GM18867 (cell line): ENCODE data around the gene RBL2.
"Not testable (repeated sequence)": the region's sequence is repeated elsewhere in the genome, so short reads cannot be mapped to it uniquely, and the experiment has no call there.

ENCODE experiments used
- ATAC-seq: cut with Tn5 transposase; IDR thresholded peaks from one replicate; pipeline ENCODE4 v1.9.1; 2021; ENCODE audit warnings: mild to moderate bottlenecking, moderate library complexity; ENCODE audit not compliant: unreplicated experiment

RBL2 gene

GRCh38 chr16:53529513-53529912, 95.2 kb downstream of the RBL2 start:
- no peak for ATAC-seq

DNA sequence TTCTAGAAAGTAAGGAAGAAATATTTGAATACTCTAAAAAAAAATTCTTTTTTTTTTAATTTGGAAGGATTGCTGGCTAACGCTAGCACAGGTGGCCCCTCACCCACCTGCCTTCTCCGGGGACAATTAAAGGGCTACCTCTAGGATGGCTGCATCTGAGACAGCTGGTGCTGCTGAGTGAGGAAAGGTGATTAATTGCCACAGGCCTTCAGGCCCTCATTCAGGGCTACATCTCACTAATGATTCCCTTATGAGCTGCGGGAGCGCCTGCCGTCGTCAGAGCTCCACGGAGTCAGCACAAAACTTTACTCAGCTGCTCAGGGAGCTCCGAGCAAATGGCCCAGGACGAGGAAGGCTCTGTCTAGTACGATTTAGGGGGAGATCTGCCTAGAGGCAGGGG, 95.8 kb downstream of the RBL2 start:
- no peak for ATAC-seq

GRCh38 chr16:53530741-53531140, 96.5 kb downstream of the RBL2 start:
- no peak for ATAC-seq

DNA sequence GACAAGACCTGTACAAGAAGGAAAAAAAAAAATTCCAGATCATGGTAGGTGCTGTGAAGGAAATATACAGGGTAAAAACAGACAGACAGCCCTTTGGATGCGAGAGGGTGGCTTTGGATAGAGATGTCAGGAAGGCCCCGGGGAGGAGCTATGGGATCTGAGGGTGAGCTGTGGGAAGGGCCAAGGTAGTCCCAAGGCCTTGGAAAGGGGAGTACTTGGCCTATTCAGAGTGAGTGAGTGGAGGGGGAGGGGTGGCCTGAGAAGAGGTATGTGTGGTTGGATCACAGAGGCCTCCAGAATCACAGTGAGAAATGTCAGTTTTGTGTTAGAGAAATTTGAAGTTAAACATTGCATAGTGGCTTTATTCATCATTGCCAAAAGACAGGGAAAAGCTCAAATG, 99.9 kb downstream of the RBL2 start:
- no peak for ATAC-seq

- no peak for ATAC-seq
Measured at GRCh38 chr16:53537626-53538025, 103.4 kb downstream of the RBL2 start.

DNA sequence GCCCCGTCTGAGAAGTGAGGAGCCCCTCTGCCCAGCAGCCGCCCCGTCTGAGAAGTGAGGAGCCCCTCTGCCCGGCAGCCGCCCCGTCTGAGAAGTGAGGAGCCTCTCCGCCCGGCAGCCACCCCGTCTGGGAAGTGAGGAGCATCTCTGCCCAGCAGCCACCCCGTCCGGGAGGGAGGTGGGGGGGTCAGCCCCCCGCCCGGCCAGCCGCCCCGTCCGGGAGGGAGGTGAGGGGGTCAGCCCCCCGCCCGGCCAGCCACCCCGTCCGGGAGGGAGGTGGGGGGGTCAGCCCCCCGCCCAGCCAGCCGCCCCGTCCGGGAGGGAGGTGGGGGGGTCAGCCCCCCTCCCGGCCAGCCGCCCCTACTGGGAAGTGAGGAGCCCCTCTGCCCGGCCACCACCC, 105.1 kb downstream of the RBL2 start:
- not testable (repeated sequence) for ATAC-seq

DNA sequence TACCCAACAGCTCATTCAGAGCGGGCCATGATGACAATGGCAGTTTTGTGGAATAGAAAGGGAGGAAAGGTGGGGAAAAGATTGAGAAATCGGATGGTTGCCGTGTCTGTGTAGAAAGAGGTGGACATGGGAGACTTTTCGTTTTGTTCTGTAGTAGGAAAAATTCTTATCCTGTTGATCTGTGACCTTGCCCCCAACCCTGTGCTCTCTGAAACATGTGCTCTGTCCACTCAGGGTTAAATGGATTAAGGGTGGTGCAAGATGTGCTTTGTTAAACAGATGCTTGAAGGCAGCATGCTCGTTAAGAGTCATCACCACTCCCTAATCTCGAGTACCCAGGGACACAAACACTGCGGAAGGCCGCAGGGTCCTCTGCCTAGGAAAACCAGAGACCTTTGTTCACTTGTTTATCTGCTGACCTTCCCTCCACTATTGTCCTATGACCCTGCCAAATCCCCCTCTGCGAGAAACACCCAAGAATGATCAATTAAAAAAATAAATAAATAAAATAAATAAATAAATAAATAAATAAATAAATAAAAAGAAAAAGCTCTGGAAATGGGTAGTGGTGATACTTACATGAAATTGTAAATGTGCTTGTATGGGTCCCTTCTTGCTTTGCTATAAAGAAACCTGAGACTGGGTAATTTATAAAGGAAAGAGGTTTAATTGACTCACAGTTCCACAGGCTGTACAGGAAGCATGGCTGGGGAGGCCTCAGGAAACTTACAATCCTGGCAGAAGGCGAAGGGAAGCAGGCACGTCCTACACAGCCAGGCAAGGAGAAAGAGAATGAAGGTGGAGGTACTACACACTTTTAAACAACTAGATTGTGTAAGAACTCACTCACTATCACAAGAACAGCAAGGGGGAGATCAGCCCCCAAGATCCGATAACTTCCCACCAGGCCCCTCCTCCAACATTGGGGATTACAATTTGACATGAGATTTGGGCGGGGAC, 105.8 kb downstream of the RBL2 start:
- not testable (repeated sequence) for ATAC-seq
